Mucosa of stomach (tissue), 1 donor: ENCODE measurements around the gene KCTD17.

Experiments used
- H3K27me3 ChIP-seq: one replicate; pipeline ENCODE4 v1.7.0; 2013; ENCODE audit warnings: mild to moderate bottlenecking, low read length; ENCODE audit not compliant: control insufficient read depth, insufficient read depth
- H3K36me3 ChIP-seq: one replicate; pipeline ENCODE4 v1.7.0; 2013; ENCODE audit warnings: low read length; ENCODE audit not compliant: control insufficient read depth, insufficient read depth
- H3K4me1 ChIP-seq: one replicate; pipeline ENCODE4 v1.7.0; 2013; ENCODE audit warnings: mild to moderate bottlenecking, low read length; ENCODE audit not compliant: control insufficient read depth, insufficient read depth
- H3K4me3 ChIP-seq: one replicate; pipeline ENCODE4 v1.7.0; 2013; ENCODE audit warnings: low read length
- H3K9ac ChIP-seq: one replicate; pipeline ENCODE4 v1.7.0; 2013; ENCODE audit warnings: mild to moderate bottlenecking, low read length, moderate library complexity
- H3K9me3 ChIP-seq: one replicate; pipeline ENCODE4 v1.7.0; 2013; ENCODE audit warnings: mild to moderate bottlenecking, low read length, moderate library complexity; ENCODE audit not compliant: control insufficient read depth
- donor health status: Pancreatic carcinoma.

Gene KCTD17

DNA sequence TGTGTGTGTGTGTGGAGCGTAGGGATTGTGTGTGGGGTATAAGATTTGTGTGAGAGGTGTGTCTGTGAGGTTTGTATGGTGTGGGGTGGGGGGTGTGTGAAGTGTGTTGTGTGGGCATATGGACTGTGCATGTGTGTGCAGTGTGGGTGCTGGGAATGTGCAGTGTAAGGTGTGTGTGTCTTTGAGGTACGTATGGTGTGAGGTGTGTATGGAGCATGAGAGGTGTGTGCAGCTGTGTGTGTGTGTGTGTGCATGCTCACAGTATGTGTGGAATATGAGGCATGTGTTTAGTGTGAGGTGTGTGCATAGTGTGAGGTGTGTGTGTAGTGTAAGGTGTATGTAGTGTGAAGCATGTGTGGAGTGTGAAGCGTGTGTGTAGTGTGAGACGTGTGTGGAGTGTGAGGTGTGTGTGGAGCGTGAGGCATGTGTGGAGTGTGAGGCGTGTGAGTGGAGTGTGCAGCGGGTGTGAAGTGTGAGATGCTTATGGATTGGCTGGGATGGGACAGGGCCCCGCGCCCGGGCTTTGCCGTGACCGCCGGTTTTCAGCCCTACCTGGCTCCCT, 59.7 kb downstream of the KCTD17 start:
- Histone ChIP-seq H3K9me3 (no peaks in the 10 kb centered on the region), H3K36me3 (no peaks in the 10 kb centered on the region), H3K27me3 (peaks cover 4% of the 10 kb centered on the region), H3K4me1 (peaks cover 14% of the 10 kb centered on the region), H3K4me3 (no peak overlapping the region), H3K9ac (no peak overlapping the region)

DNA sequence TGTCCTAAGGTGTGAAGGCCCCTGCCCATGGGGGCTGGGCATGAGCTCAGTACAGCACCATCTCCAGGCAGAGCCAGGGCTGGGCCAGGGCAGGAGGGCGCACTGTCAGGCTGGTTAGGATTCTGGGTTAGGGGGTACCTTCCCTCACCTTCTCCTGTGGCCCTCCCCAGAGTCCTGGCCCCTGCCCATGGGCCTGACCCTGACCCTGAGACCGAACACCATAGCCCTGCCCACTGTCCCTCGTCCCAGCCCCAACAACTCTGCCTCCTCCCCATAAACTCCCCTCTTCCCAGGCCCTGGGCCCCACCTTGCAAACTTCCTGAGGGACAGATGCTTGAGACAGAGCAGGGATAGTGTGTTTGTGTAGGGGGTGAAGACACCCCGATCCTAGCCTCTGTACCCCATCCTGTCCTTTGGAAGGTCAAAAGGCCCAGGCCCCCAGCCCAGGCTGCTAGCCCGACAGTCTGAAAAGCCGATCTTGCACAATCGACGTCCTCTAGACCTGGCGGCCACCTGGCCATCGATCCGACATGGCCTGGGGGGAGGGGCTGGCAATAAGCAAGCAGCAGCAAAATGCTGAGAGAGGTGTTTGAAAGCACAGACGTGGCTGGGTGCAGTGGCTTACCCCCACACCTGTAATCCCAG, 60.7 kb downstream of the KCTD17 start:
- Histone ChIP-seq H3K36me3 (no peaks in the 10 kb centered on the region), H3K9me3 (no peaks in the 10 kb centered on the region), H3K27me3 (peaks cover 4% of the 10 kb centered on the region), H3K4me1 (peaks cover 14% of the 10 kb centered on the region), H3K9ac (no peak overlapping the region), H3K4me3 (no peak overlapping the region)
